GM04503 (cell line): ENCODE measurements around the gene RIPOR3.
"Not testable (repeated sequence)": the region's sequence is repeated elsewhere in the genome, so short reads cannot be mapped to it uniquely, and the experiment has no call there.

Experiments
- DNase-seq: peaks from one replicate; pipeline ENCODE4 v3.0.0-alpha.2; 2012; ENCODE audit warnings: low read depth

The RIPOR3 gene

GRCh38 chr20:50658804-50659380, 32.5 kb downstream of the RIPOR3 start:
- no peak for DNase-seq

DNA sequence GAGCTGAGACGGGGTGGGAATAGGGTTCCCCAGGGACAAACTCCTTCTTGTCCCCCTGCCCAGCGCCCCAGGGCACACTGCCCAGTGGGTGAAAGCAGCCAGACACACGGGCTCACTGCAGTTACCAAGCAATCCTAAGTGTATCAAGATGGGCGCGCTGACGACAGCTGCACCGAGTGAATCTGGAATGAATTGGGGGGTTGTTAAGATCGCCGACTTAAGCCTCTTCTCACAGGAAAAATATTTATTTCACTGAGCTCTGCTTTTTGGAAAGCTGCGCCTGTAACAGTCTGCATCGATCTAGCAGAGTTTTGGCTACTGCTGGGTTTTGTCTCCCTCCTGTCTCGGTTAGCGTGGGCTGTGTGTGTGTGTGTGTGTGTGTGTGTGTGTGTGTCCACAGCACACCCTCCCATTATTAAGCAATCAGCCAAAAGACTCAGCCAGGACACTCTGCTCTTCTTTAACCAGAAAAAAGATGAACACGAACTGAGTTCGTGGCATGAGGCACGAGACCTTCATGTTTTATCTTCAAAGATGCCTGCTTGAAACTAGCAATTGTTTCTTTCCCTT, 35.9 kb downstream of the RIPOR3 start:
- DNase-seq, result peak; percentile 74

GRCh38 chr20:50654904-50655303, 36.4 kb downstream of the RIPOR3 start:
- DNase-seq, result no peak

DNA sequence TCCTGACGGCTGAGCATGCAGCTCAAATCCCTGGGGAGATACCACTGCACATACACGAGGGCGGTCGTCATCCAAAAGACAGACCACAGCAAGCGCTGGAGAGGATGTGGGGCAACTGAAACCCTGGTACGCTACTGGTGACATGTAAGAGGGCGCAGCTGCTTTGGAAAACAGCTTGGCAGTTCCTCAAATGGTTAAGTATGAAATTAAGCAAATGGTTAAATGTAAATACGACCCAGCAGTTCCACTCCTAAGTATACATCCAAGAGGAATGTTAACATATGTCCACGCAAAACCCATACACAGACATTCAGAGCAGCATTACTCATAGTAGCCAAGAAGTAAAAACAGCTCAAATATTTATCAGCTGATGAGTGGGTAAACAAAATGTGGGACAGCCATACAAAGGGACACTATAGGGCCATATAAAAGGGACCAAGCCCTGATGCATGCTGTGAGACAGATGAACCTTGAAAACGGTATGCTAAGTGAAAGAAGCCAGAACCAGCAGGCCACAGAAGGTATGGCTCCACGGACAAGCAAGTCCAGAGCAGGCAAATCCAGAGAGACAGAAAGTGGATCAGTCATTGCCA, 38.5 kb downstream of the RIPOR3 start:
- no peak for DNase-seq

GRCh38 chr20:50651676-50652075, 39.7 kb downstream of the RIPOR3 start:
- DNase-seq, result no peak

DNA sequence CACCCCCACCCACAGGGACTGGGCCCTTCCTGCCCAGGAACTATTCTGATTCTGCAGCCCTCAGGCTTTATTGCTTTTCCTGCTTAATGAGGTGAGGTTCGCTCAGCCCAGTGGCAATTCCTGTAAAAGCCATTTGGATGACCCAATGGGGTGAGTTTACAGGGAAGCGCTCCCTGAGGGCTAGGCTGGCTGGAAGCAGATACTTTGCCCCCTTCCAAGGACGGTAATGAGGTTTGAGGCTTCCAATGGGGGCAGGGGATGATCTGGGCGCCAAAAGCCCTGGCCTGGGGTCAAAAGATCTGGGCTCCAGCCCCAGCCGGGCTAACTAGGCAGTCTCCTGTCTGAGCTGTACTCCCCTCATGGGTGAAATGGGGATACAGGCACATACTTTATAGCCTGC, 41.8 kb downstream of the RIPOR3 start:
- no peak for DNase-seq

GRCh38 chr20:50648651-50649050, 42.7 kb downstream of the RIPOR3 start:
- DNase-seq, result no peak

DNA sequence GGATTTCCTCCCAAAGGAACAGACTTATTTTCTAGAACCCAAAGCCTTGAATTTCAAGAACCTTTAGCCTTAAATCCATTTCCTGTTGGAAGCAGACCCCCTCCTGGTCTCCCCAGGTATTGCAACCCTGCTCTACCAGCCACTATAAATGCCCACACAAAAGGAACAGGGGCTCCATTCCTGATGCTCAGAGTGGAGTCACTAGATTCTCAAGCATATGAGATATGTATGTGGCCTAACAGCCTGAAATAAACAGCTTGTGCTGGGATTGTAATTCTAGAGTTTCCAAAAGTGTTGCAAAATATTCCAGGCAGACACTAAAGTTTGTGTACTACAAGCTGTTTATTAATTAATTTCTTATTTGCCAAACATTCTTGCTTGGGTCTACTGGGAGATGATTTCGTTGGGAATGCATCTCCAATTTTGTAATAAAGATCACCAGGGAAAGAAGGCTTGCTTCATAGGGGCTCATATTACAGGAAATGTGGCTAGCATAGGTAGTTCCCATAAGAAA, 44.8 kb downstream of the RIPOR3 start:
- DNase-seq, result peak; percentile 82

DNA sequence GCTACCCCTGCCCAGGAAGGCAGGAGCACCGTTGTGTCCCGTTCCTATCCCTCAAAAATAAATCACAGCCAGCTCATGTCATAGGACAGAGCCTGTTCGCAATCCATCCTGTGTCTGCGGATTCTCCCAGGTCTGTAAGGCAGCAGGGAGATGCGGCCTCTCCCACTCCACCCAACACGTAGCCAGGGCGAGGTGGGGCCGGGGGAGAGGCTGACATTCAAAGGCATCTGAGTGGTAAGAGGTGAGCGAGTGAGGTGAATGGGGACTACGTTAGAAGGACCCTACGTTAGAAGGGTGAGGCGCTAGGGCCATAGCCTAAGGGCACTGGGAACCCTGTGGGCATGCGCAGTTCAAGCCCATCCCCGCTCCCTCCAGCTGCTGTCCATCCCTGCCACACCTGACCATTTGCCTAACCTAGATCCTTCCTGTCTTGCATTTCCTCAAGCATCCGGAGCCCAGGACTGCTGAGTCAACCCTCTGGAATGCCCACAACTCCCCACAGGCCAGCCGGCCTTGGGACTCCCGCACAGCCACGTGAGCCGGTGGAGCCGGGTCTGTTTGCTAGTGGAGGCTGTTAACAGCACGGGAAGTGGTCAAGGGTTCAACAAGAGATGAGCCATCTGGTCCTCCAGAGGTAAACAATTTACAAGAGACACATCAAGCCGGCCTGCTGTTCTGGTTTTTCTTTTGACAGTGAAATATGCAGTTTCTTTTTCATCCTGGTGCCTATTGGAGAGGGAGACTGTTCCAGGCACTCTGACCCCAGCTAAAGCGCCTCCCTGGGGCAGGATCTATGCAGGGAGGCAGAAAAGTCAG, 45.9 kb downstream of the RIPOR3 start:
- peak; percentile 82 for DNase-seq

DNA sequence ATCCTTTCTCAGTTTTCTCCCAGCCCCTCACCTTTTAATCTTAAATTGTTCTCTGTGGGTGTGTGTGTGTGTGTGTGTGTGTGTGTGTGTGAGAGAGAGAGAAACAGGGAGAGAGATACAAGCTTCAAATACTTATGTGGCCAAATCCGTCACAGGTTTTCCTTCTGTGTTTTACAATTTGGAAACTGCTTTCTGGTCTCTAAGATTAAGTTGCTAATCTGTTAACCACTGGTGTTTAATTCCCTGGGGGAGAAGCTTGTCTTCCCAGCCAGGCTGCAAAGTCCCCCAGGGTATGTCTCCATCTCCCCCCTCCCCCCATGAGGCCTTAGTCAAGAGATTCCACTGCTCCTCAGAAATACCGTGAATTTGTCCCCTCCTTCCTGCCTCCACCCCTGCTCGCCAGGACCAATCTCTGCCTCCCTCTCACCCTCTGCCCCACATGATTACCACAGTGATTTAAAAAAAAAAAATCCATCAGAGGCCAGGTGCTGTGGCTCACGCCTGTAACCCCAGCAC, 49.0 kb downstream of the RIPOR3 start:
- DNase-seq, result no peak

DNA sequence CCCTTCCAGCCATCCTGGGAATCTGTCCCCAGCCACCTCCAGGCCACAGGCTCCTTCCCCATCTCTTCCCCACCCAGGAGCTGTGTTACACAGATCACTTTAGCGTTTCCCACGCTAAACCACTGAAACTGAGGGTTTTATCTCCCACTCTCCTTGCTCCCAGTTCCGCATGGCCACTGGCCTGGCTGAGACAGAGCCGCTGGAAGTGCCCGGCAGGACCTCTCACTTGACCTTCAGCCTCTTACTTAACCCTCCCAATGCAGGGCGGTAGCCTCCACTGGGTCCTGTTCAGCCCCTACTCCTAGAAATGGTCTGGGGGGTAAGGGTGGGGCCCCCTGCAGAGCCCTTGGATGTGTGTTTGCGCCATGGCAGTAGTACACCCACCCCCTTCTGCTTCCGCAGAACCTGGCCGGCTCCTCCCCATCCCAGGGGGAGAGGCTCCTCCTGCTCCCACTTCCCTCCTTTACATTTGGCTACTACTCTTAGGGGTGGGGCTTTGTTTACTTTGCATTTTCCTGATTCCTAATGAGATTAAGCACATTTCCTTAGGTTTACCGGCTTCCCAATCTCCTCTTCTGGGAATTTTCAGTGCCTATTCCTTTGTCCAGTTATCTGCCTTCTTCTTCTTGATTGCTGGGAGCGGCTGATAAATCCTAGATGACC, 49.6 kb downstream of the RIPOR3 start:
- DNase-seq, result not testable (repeated sequence)

DNA sequence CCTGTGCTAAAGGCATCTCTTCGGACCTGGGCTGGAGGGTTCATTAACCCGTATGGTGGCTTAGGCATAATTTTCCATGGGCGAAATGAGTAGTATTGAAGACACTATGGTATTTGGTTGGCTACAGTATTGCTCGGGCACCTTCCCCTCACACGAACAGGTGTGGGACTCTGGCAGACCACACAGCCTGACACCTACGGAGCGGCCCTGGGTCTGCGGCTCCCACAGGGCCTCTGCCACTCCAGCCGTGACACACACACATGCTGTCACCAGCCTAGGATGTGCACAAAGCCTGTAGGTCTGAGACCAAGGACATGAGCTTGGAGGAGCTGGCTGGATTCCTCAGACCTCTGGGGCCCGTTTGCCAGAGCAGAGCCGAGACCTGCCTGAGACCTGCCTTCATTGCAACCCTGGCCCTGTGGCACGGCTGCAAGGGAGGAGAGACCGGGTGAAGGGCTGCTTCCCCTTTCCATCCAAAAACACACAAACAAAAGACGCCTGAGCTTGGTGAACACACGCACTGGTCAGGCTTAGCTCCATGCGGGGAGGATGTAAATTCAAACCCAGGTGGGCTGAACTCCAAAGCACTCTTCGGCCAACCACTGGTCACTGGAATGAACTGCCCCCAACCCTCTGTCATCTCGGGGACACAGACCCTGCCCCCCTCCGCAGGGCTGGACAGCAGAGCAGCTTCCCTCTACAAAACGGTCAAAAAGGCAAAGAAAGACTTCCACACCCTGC, 51.2 kb downstream of the RIPOR3 start:
- DNase-seq, result not testable (repeated sequence)

- DNase-seq, result not testable (repeated sequence)
Observed at GRCh38 chr20:50638015-50638847, 53.1 kb downstream of the RIPOR3 start.

- DNase-seq, result peak; percentile 40
Observed at GRCh38 chr20:50636601-50637540, 54.5 kb downstream of the RIPOR3 start.

DNA sequence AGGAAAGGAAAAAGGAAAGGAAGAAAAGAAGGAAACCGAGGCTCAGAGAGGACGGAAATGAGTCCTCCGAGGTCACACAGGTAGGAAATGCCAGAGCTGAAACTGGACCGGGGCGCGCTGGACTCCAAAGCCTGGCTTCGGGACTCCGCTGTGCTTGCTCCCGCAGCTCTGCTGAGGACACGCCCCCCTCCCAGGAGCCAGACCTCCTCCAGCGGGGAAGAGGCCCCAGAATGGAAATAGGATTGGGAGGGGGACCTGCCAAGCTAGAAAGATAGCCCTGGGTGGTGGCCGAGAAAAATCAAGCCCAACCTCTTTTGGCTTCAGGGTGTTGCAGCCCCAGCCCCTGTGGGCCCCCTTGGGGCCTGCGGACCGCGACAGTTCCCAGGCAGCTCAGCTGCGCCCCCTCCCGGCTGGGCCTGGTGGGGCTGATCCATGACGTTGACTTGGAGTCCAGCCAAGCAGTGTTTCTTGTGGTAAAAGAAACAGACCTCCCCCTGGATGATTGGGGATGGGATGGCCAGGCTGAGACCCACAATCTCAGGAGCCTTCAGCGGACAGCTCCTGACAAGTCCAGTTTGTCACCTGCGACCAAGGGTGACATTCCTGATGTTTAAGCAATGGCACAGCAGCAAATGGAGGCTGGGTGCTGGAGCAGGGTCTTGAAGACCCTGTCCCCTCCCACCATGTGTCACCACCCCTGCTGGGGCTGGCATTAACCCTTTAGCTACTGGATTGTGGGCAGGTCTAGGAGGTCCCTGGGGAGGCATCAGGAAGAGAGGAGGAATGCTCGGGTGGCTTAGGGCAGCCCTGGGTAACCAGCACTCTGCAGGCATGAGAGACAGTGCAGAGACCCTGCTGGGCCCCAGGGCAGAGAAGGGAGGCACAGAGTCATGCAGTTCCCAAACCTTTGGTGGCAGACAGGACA, 55.4 kb downstream of the RIPOR3 start:
- no peak for DNase-seq

DNA sequence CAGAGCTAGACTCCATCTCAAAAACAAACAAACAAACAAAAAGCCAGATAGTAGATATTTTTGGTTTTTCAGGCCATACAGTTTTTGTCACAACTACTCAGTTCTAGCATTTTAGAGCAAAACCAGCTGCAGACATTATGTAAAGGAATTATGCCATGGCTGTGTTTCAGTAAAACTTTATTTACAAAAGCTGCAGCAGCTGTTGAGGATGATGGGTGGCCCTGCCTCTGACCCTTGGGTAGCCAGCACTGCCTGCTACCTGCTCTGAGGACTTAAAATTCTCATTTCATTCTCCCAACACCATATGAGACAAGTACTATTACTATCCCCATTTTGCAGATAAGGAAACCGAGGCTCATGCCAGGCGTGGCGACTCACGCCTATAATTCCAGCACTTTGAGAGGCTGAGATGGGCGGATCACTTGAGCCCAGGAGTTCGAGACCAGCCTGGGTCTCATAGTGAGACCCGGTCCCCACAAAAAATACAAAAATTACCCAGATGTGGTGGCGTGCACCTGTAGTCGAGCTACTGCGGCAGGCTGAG, 56.3 kb downstream of the RIPOR3 start:
- DNase-seq, result no peak

DNA sequence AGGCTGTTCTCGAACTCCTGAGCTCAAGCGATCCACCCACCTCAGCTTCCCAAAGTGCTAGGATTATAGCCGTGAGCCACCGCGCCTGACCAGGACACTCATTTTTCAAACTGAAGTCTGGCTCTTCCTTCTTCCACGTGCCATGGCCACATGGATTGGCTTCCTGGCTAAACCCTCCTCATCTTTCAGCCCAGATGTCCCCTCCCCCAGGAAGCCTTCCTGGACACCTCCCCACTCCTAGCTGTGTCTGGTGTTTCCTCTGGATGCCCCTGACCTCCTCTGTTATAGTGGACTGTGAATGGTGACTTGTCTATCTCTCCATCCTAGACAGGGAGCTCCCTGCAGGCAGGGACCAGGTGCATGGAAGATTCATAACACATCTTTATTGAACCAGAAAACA, 57.2 kb downstream of the RIPOR3 start:
- no peak for DNase-seq

DNA sequence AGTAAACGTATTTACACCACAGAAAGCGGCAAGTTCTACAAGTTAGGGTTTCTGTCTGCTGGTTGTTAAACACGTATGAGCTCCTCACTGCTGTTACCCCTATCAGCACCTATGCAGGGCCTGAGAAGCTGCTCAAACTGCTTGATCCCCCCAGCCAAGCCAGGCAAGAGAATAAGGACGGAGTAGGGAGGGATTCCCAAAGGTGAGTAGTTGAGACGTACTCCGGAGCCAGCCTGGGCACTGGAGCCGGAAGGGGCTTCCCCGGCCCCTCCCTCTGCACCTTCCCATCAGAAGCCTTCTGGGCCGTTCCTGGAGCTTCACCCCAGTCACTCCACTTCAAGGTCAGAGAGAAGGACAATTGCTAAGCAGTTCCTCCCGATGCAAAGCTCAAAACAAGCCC, 58.0 kb downstream of the RIPOR3 start:
- no peak for DNase-seq
